Measurements from ENCODE around the gene UBASH3A. TPM values are rescaled to one million over a fixed set of nuclear protein-coding genes. Genes with fewer than 3 reads are reported as not detected.

The UBASH3A gene
- total RNA-seq, 2 donors from 2014 or later = 0.12 TPM; not detected in 1

- no peak for DNase-seq (ENCODE audit: low spot score)
- H3K4me1 ChIP-seq = peaks cover 0 to 5% of the 10 kb centered on the region in 2 donors
- no peak overlapping the region for H3K27ac ChIP-seq
- no peaks in the 10 kb centered on the region for H3K27me3 ChIP-seq
- no peak overlapping the region for H3K4me3 ChIP-seq
- no peaks in the 10 kb centered on the region for H3K36me3 ChIP-seq
- TF ChIP-seq CTCF (IDR thresholded peaks at IDR 0.05) = no peak
- peaks cover 0 to 18% of the 10 kb centered on the region in 2 donors for H3K9me3 ChIP-seq
Observed at GRCh38 chr21:42435401-42435800, 31.7 kb downstream of the UBASH3A start.

- no peak for TF ChIP-seq CTCF (IDR thresholded peaks at IDR 0.05)
Observed at GRCh38 chr21:42435833-42436232, 32.1 kb downstream of the UBASH3A start.

GRCh38 chr21:42436914-42437313 is 33.2 kb downstream of the UBASH3A start:
- Histone ChIP-seq H3K36me3 (no peaks in the 10 kb centered on the region), H3K4me3 (no peak overlapping the region), H3K27ac (no peak overlapping the region), H3K9me3 (peaks cover 0 to 16% of the 10 kb centered on the region in 2 donors), H3K27me3 (no peaks in the 10 kb centered on the region), H3K4me1 (peaks cover 0 to 5% of the 10 kb centered on the region in 2 donors)
- TF ChIP-seq CTCF (IDR thresholded peaks at IDR 0.05) = no peak
- no peak for DNase-seq (ENCODE audit: low spot score)

More at GRCh38 chr21:42435833-42436232, 32.1 kb downstream of the UBASH3A start:
- no peak overlapping the region for H3K4me3 ChIP-seq
- H3K27me3 ChIP-seq = no peaks in the 10 kb centered on the region
- H3K27ac ChIP-seq = no peak overlapping the region
- H3K9me3 ChIP-seq = peaks cover 0 to 18% of the 10 kb centered on the region in 2 donors
- peaks cover 0 to 5% of the 10 kb centered on the region in 2 donors for H3K4me1 ChIP-seq
- no peaks in the 10 kb centered on the region for H3K36me3 ChIP-seq
- DNase-seq (ENCODE audit: low spot score) = no peak

- Histone ChIP-seq H3K4me3 (no peak overlapping the region), H3K36me3 (no peaks in the 10 kb centered on the region), H3K27ac (no peak overlapping the region), H3K4me1 (peaks cover 0 to 5% of the 10 kb centered on the region in 2 donors), H3K9me3 (peaks cover 0 to 7% of the 10 kb centered on the region in 2 donors), H3K27me3 (no peaks in the 10 kb centered on the region)
- no peak for DNase-seq (ENCODE audit: low spot score)
- TF ChIP-seq CTCF (IDR thresholded peaks at IDR 0.05) = no peak
Observed at GRCh38 chr21:42437786-42438185, 34.1 kb downstream of the UBASH3A start.

- Histone ChIP-seq H3K4me1 (peaks cover 0 to 5% of the 10 kb centered on the region in 2 donors), H3K36me3 (no peaks in the 10 kb centered on the region), H3K9me3 (no peaks in the 10 kb centered on the region), H3K4me3 (no peak overlapping the region), H3K27me3 (no peaks in the 10 kb centered on the region), H3K27ac (no peak overlapping the region)
- no peak for TF ChIP-seq CTCF (IDR thresholded peaks at IDR 0.05)
- no peak for DNase-seq (ENCODE audit: low spot score)
Observed at GRCh38 chr21:42438316-42439205, 34.9 kb downstream of the UBASH3A start.

Data from right atrium auricular region (tissue), 2 donors.